Measurements from ENCODE around the gene BHLHE23. TPM values are rescaled to one million over a fixed set of nuclear protein-coding genes. Genes with fewer than 3 reads are reported as not detected.

Gene BHLHE23
- total RNA-seq, 4 donors from 2014 or later: not detected

GRCh38 chr20:62965363-62965771 lies 41.4 kb downstream of the BHLHE23 start:
- Histone ChIP-seq H3K27ac (replicated peaks in 1 of 4) (no peak overlapping the region), H3K4me1 (no peaks in the 10 kb centered on the region), H3K27me3 (peaks cover 0 to 18% (median 2%) of the 10 kb centered on the region in 4 donors), H3K4me3 (no peak overlapping the region), H3K36me3 (peaks cover 0 to 44% (median 15%) of the 10 kb centered on the region in 4 donors), H3K9me3 (no peaks in the 10 kb centered on the region)
- TF ChIP-seq CTCF (IDR thresholded peaks at IDR 0.05) (no peak), POLR2AphosphoS5 (IDR thresholded peaks at IDR 0.05) (no peak), EP300 (IDR thresholded peaks at IDR 0.05) (no peak), POLR2A (IDR thresholded peaks at IDR 0.05; ENCODE audit: low read depth) (no peak)
- intact Hi-C loops (cut with DNase I): no loop called here
- DNase-seq (ENCODE audit: extremely low spot score): no peak
- WGBS: 94% methylated on average over 11 of the region's 19 CpGs

- no peaks in the 10 kb centered on the region for H3K4me1 ChIP-seq
- intact Hi-C loops (cut with DNase I): no loop called here
- H3K27me3 ChIP-seq: peaks cover 0 to 11% (median 0%) of the 10 kb centered on the region in 4 donors
- DNase-seq (ENCODE audit: extremely low spot score): no peak
- H3K36me3 ChIP-seq: peaks cover 0 to 44% (median 15%) of the 10 kb centered on the region in 4 donors
- no peaks in the 10 kb centered on the region for H3K9me3 ChIP-seq
- no peak overlapping the region for H3K27ac ChIP-seq (replicated peaks in 1 of 4)
- 67% methylated on average over 19 of the region's 20 CpGs for WGBS
- no peak overlapping the region for H3K4me3 ChIP-seq
- TF ChIP-seq EP300 (IDR thresholded peaks at IDR 0.05) (no peak), CTCF (IDR thresholded peaks at IDR 0.05) (no peak), POLR2A (IDR thresholded peaks at IDR 0.05; ENCODE audit: low read depth) (no peak), POLR2AphosphoS5 (IDR thresholded peaks at IDR 0.05) (no peak)
Observed at GRCh38 chr20:62964700-62965099, 42.1 kb downstream of the BHLHE23 start.

- Histone ChIP-seq H3K9me3 (no peaks in the 10 kb centered on the region), H3K27ac (replicated peaks in 1 of 4) (no peak overlapping the region), H3K4me3 (no peak overlapping the region), H3K36me3 (peaks cover 0 to 45% (median 15%) of the 10 kb centered on the region in 4 donors), H3K27me3 (peaks cover 0 to 2% (median 0%) of the 10 kb centered on the region in 4 donors), H3K4me1 (no peaks in the 10 kb centered on the region)
- TF ChIP-seq CTCF (IDR thresholded peaks at IDR 0.05) (no peak), EP300 (IDR thresholded peaks at IDR 0.05) (no peak), POLR2AphosphoS5 (IDR thresholded peaks at IDR 0.05) (no peak), POLR2A (IDR thresholded peaks at IDR 0.05; ENCODE audit: low read depth) (no peak)
- 91% methylated on average over 29 of the region's 32 CpGs for WGBS
- intact Hi-C loops (cut with DNase I): no loop called here
- no peak for DNase-seq (ENCODE audit: extremely low spot score)
Observed at GRCh38 chr20:62963614-62964397, 43.0 kb downstream of the BHLHE23 start.

GRCh38 chr20:62962891-62963613 lies 43.7 kb downstream of the BHLHE23 start:
- 94% methylated on average over 7 of the region's 32 CpGs for WGBS
- H3K27ac ChIP-seq (replicated peaks in 1 of 4): no peak overlapping the region
- no peaks in the 10 kb centered on the region for H3K27me3 ChIP-seq
- no peaks in the 10 kb centered on the region for H3K9me3 ChIP-seq
- no peak for DNase-seq (ENCODE audit: extremely low spot score)
- no peaks in the 10 kb centered on the region for H3K4me1 ChIP-seq
- intact Hi-C loops (cut with DNase I): no loop called here
- H3K36me3 ChIP-seq: peaks cover 0 to 52% (median 15%) of the 10 kb centered on the region in 4 donors
- no peak overlapping the region for H3K4me3 ChIP-seq
- no peak for TF ChIP-seq EP300 (IDR thresholded peaks at IDR 0.05)
- TF ChIP-seq POLR2AphosphoS5 (IDR thresholded peaks at IDR 0.05): no peak
- no peak for TF ChIP-seq CTCF (IDR thresholded peaks at IDR 0.05)
- no peak for TF ChIP-seq POLR2A (IDR thresholded peaks at IDR 0.05; ENCODE audit: low read depth)
